GM20431 (cell line): Measurements from ENCODE around the gene PRKN.

Source experiments
- in situ Hi-C: fragments of 300-500 bp; cut with MseI, MboI; formaldehyde crosslinking; loops from one replicate; pipeline ENCODE4 v1.15.0; 2020; ENCODE audit warnings: low sequenced_read_pairs; ENCODE audit not compliant: unreplicated experiment

Gene PRKN

GRCh38 chr6:161673026-161673425, 1054.5 kb downstream of the PRKN start:
- in situ Hi-C loops: no loop called here

GRCh38 chr6:161671117-161671516, 1056.4 kb downstream of the PRKN start:
- in situ Hi-C loops: no loop called here

- in situ Hi-C loops: no loop called here
These were observed 1058.9 kb downstream of the PRKN start for GRCh38 chr6:161668665-161669064.

- in situ Hi-C loops: no loop called here
These were observed 1059.6 kb downstream of the PRKN start for GRCh38 chr6:161667957-161668356.

DNA sequence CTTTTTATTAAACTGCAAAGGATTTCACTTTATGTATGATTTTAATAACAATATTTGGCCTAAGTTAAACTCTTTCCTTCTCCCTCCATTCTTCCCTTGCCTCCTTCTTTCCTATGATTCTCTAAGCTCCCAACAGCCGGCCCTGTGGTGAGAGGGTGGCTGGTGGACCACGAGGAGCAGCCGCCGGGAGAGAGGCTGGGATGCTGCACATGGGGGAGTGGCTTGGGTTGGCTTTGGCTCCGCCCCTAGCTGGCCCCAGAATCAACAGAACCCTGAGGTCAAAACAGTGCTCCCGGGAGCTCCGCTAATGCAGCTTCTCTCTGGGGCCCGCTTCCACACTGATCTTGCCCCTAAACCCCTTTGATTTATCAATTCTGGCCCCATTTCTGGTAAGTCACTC, 1063.9 kb downstream of the PRKN start:
- in situ Hi-C loops: no loop called here

GRCh38 chr6:161660666-161661571, 1066.6 kb downstream of the PRKN start:
- in situ Hi-C loops: no loop called here

GRCh38 chr6:161658211-161658610, 1069.4 kb downstream of the PRKN start:
- in situ Hi-C loops: no loop called here

DNA sequence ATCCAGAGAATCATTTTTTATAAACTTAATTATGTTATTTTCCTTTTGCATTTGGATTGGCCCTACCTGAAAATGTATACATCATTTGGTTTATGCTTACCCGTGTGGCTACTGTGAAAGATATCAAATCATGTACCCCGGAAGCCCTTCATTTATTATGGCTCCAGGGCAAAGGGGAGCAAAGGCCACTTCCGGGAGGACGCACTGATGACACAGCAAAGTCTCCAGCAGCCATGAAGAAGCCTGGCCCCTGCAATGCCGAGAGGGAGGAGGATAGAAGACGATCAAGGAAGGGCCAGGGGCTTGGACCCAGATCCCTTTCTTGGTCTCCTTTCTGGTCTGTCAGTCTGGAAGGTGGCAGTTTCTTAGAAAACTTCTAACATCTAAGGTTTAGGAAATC, 1073.4 kb downstream of the PRKN start:
- in situ Hi-C loops: no loop called here

DNA sequence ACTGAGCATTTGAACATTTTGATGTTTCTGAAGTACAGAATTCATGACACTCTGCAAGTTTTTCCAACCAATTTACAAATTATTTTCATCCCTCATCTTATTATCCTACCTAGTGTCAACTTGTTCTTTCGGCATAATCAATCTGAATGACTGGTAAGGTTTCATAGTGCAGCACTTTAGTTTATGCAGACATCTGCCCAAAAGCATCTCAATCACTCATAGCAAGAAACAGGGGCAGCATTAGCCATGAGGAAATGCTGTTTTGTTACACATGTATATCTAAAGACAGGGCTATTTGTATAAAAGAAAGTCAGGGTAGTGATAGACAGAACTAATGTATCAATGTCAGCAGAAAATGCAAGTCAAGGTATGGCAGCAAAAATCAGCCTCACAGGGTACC, 1075.6 kb downstream of the PRKN start:
- in situ Hi-C loops: no loop called here

- in situ Hi-C loops: no loop called here
These were observed 1077.7 kb downstream of the PRKN start for GRCh38 chr6:161649841-161650240.

GRCh38 chr6:161649068-161649467, 1078.5 kb downstream of the PRKN start:
- in situ Hi-C loops: no loop called here

DNA sequence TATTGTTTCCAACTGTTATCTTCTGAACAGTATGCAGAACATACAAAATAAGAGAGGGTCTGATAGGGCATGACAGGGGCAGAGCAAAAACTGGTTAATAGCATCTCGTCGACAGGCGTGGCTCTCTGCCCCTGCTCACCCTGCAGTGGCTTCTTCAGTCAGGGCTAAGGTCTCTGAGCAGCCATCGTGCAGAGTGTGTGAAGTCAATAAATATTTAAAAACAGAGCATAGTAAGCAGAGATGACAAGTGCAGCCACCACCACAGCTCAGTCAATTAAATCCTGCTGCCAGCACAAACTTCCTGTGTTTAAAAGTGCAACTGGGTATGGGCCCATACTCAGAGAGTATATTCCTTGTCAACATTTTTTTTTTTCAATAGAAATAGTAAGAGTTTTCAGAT, 1080.3 kb downstream of the PRKN start:
- in situ Hi-C loops: no loop called here

DNA sequence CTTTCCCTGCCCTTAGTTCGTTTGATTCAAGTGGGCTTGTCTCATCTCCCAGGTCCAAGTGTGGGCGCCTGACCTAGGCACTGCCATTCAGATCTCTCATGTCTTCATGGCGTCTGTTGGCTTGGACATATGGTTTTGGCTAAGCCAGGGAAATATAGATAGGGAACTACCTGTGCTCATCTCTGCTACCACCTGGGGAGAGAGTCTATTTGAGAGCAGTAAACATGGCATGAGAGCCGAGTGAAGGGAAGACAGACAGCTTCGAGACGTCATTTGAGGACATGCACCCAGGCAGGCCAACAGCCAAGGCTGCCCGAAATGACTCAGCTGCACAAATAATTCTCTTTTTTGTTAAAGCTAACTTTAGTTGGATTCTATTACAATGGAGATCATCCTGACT, 1083.0 kb downstream of the PRKN start:
- in situ Hi-C loops: no loop called here

DNA sequence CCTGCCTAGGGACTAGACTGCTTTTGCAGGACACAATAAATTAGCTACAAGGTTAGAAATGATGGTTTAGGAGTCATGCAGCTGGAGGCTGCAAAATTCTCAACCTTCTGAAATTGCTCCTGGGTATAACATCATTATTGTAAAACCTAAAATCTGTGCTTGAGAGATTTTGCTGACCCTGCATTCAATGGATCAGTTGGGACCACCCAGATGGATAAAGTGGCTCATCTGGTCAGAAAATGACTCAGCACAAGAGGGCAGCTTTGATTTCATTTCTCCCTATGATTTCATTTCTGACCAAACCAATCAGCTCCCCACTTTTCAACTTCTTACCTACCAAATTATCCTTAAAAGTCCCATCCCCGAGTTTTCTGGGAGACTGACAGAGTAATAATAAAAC, 1086.4 kb downstream of the PRKN start:
- in situ Hi-C loops: no loop called here

- in situ Hi-C loops: no loop called here
These were observed 1087.8 kb downstream of the PRKN start for GRCh38 chr6:161639772-161640171.

DNA sequence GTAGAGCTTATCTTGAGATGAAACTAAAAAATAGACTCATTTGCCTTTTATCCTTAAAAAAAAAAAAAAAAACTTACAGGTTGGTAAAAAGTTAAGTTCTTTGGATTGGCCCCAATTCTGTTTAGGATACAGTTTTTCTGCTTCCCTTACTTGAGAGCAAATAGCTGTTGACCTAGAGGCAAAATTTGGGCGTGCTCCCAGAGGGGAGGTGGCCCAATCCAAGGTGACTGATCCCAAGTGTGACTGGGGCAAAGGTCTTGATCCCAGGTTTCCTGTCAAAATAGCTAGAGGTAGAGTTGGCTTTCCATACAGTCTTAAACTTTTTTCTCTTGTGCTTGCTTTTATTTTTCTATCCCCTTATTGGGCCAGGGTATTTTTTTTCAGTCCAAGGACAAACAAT, 1089.9 kb downstream of the PRKN start:
- in situ Hi-C loops: no loop called here

GRCh38 chr6:161636882-161637430, 1090.6 kb downstream of the PRKN start:
- in situ Hi-C loops: no loop called here

- in situ Hi-C loops: no loop called here
These were observed 1091.6 kb downstream of the PRKN start for GRCh38 chr6:161635975-161636374.

GRCh38 chr6:161634916-161635315, 1092.7 kb downstream of the PRKN start:
- in situ Hi-C loops: no loop called here

DNA sequence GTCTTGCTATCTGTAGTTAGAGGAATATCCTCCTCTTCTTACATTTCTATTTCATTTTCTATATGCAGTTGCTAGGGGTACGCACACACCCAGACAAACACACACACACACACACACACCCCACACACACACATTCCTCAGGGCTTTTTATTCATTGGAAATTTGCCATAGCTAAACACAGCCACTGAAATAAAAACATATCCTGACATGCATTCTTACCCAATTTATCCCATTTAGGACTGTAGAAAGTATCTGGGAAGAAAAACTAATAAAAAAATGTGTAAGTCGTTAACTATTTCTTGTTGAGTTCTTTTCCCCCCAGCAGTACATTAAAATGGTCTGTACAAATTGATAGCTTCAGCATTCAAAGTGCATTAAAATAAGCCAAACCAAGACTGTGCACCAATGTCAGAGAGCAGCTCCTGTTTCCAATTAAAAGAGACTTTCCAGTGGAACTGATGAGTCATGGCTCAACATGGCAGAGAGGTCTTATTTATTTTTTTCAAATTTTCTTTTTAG, 1095.8 kb downstream of the PRKN start:
- in situ Hi-C loops: no loop called here

GRCh38 chr6:161630674-161631073, 1096.9 kb downstream of the PRKN start:
- in situ Hi-C loops: no loop called here
